HG02884 (cell line): ENCODE data around the gene ANKS1A.

ENCODE experiments used
- ATAC-seq: cut with Tn5 transposase; IDR thresholded peaks from one replicate; pipeline ENCODE4 v1.9.1; 2021; ENCODE audit warnings: mild to moderate bottlenecking, moderate library complexity; ENCODE audit not compliant: unreplicated experiment

Gene ANKS1A

DNA sequence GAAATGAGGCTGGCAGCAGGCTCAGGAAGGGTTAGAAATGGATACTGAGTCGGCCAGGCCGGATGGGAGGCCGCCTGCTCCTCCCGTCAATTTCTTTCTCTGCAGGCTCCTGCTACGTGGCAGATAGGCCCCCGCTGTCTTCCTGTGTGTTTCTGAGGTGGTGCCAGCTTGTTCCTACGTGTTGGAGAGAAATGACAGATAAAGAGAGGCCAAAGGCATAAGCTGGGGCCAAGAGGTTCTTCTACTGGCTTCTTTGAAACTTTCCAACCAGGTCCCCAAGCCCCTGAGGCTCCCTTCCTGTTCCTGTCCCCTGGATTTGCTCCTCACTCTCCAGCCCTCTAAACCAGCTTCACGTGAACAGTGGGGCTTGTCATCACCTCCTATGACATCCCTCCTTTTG, 175.2 kb downstream of the ANKS1A start:
- ATAC-seq, result no peak

DNA sequence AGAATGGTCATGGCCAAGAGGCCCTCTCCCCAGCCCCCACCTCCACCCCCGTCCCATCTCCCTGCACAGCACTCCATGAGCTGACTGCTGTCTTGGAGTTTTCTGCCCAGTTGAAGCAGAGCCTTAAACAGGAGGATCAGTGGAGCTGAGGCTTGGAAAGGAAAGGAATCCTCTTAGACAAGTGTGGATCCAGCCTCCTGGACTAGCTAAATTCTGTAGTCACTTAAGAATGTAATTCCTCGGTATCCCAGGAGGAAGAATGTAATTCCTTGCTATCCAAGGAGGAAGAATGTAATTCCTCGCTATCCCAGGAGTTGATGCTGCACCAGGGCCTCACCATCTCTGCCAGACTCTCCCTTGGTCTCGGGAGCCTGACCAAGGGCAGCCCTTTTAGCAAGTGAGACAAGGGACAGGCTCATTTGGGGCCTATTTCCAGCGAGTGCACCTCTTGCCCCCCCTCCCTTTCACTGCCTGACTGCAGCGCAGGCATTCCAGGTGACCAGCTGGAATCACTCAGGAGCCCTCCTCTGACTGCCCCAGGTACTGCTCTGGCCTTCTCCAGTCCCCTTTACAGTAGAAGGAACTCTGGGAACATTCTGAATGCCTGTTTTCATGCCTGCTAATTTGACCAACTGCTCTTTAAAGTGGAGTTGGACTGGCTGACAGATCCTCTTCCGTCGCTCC, 175.8 kb downstream of the ANKS1A start:
- ATAC-seq, result no peak

DNA sequence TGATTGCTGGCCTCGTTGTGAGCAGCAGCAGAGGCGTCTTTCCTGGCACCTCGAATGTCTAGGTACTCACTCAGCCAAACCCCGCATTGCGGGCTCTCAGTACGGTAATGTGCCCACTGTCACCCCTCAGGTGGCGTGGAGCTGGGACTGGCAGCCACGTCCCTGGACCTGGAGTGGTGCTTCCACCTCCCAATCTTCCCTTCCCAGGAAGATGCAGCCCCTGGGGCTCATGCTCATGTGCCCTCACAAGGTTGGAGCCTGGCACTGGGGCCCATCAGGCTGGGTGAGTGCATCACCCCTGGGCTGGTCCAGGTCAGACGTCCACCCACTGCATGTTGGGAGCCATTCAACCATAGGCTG, 176.4 kb downstream of the ANKS1A start:
- no peak for ATAC-seq

GRCh38 chr6:35065870-35066269, 176.8 kb downstream of the ANKS1A start:
- ATAC-seq, result no peak

- ATAC-seq, result no peak
These were observed 178.2 kb downstream of the ANKS1A start for GRCh38 chr6:35067234-35067633.

GRCh38 chr6:35068206-35068605, 179.2 kb downstream of the ANKS1A start:
- no peak for ATAC-seq

GRCh38 chr6:35068644-35069043, 179.6 kb downstream of the ANKS1A start:
- no peak for ATAC-seq

DNA sequence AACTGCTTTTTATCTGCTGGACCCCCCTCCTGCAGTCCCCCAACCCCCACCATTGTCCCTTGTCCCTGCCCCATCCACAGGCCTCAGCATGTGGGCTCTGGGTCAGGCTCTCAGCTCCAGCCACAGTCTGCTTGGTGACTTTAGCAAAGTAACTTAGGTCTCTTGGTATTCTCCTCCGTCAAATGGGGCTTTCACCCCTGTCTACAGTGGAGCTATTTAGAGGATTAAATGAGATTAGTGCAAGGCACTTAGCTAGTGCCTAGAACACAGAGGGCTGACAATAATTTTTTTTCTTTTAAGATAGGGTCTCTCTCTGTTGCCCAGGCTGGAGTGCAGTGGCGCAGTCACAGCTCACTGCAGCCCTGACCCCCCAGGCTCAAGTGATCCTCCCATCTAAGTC, 180.2 kb downstream of the ANKS1A start:
- ATAC-seq, result no peak

GRCh38 chr6:35070111-35070510, 181.1 kb downstream of the ANKS1A start:
- no peak for ATAC-seq

GRCh38 chr6:35071347-35071994, 182.4 kb downstream of the ANKS1A start:
- ATAC-seq, result no peak

DNA sequence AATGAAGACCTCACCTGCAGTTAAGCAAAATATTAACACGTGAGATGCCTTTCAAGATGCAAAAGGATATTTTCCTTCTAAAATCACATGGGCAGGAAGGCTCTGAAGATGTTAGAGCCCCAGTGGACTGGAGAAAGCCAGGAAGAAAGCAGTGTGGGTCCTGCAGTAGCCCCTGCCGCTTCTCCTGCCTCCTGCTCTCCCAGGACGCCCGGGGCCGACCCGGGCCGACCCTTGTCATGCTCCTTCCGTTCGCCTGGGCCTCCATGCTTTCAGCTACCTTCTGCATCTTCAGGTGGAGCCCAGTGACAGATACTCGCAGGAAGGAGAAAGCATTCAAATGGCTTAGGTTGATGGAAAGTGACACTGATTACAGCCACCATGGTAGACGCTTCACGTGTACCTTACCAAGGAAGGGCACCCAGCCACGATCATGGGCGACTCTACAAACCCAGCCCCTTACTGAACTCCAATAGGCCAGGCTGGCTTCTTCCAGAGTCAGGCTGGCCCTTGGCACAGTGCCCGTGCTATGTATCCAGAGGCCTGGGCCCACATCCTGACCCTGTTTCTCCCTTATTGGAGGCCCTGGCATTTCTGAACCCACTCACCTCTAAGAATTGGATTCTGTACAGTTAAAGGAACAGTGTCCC, 183.1 kb downstream of the ANKS1A start:
- no peak for ATAC-seq

DNA sequence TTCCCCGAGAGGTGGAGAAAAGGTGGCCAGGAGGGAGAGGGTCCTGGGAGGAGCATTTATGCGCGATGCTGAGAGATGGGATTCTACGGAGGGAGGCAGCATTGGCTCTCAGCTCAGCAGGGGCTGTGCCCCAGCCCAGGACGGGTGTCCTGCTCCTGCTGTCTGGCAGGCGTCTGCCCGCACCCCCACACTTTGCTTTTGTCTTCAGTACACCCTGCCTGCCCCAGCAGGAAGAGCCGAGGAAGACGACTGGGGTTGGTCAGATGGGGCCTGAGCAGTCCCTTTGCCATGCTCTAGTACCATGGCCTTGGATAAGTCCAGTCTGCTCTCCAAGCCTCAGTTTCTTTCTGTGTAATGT, 183.6 kb downstream of the ANKS1A start:
- no peak for ATAC-seq

DNA sequence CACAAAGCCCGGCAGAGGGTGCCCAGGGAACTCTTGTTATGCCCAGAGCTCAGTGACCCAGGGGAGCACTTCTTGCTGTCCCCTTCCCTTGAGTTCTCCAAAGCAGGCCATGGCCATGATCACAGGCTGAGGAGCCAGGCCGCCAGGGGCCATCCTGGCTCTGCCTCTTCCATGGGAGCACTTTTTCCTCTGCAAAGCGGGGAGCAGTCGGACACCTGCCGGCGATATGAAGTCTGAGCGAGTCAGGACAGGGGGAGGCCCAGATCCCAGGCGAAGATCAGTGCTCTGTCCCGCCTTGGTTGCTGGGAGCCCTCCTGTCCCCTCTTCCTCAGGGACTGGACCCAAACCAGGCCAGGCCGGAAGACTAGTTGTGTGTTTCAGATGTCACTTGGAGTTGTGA, 184.2 kb downstream of the ANKS1A start:
- ATAC-seq, result no peak

GRCh38 chr6:35073766-35074471, 184.9 kb downstream of the ANKS1A start:
- no peak for ATAC-seq

GRCh38 chr6:35076997-35077712, 188.1 kb downstream of the ANKS1A start:
- no peak for ATAC-seq

DNA sequence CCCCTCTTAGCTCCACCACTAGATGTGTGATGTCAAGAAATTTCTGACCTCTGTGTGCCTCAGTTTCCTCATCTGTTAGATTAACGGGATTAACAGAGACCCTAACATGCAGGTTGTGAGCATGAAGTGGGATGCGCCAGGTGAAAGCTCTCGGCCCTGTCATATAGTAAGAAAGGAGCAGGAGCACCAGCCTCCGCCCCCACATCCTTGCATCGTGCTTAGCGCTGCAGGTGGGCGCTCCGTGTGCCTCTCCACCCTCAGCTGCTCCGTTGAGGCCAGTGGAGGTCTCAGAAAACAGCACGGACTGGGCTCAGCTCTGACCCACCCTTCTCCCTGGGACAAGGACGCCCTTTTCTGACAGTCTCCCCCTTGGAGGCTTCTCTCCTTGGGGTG, 188.7 kb downstream of the ANKS1A start:
- ATAC-seq, result no peak

GRCh38 chr6:35078226-35078850, 189.3 kb downstream of the ANKS1A start:
- no peak for ATAC-seq

DNA sequence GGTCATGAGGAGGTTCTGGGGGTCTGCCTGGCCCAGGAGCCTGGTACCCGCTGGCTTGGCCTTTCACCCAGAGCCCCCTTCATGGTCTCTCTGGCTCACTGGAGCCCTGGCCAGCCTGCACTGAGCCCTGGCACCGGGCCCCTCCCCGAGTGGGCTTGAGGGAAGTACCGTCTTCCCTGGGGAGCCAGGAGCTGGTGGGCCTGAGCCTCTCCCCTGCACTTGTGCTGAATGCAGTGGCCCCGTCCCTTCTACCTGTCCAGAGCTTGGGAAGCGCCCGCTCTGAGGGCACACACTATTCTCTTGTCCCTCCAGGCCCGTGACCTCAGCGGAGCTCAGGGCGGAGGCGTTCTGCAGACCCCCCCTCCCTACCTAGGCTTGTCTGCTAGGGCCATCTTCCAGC, 189.8 kb downstream of the ANKS1A start:
- no peak for ATAC-seq

DNA sequence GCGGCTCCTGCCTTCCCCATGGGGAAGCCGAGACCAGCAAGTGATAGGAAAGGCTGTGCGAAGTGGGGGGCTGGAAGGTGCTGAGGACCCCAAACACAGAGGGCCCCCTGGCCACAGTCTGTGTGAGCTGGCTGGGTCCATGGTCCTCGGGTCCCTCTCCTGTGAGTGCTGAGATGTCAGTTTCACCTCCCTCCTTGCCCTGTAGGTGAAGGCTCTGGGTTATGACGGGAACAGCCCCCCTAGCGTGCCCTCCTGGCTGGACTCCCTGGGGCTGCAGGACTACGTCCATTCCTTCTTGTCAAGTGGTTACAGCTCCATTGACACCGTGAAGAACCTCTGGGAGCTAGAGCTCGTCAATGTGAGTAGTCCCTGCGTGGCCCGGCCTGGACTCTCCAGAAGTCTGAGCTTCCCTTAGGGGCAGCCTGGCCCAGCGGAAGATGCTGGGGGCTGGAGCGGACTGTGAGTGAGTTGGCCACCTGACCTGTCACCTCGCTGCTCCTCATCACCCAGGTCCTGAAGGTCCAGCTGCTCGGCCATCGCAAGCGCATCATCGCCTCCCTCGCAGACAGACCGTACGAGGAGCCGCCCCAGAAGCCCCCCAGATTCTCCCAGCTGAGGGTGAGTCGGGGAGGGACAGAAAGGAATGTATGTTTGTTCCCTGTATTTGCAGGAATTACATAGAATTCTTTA, 190.4 kb downstream of the ANKS1A start:
- ATAC-seq, result no peak

GRCh38 chr6:35080016-35080680, 191.1 kb downstream of the ANKS1A start:
- no peak for ATAC-seq
